Measurements from ENCODE around the gene GABRE. TPM values are rescaled to one million over a fixed set of nuclear protein-coding genes. Genes with fewer than 3 reads are reported as not detected.

Gene GABRE, protein sequence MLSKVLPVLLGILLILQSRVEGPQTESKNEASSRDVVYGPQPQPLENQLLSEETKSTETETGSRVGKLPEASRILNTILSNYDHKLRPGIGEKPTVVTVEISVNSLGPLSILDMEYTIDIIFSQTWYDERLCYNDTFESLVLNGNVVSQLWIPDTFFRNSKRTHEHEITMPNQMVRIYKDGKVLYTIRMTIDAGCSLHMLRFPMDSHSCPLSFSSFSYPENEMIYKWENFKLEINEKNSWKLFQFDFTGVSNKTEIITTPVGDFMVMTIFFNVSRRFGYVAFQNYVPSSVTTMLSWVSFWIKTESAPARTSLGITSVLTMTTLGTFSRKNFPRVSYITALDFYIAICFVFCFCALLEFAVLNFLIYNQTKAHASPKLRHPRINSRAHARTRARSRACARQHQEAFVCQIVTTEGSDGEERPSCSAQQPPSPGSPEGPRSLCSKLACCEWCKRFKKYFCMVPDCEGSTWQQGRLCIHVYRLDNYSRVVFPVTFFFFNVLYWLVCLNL
- 5.2 and 28.0 TPM in 2 replicates for total RNA-seq

GRCh38 chrX:151974336-151975227 is at the start of gene GABRE:
Gene GABRE, minus strand, starts transcription at chrX:151974676. Its CDS starts 51 bp downstream, at chrX:151974625.

GRCh38 chrX:151912780-151913179 is 61.7 kb downstream of the GABRE start, which contains the start of gene MAGEA4:
Gene MAGEA4, plus strand, starts transcription at chrX:151912889. Its CDS starts 10,776 bp downstream, at chrX:151923665.

Other genes with a start within 250 kb of the GABRE start
- gene CNGA2, start 239.9 kb downstream of the GABRE start, total RNA-seq = not detected in 2 replicates
- gene MAGEA4, start 61.8 kb downstream of the GABRE start, total RNA-seq = not detected in 2 replicates
- not detected in 2 replicates for gene MAGEA10, start 163.9 kb upstream of the GABRE start, total RNA-seq

All from cardiac atrium fibroblast (primary cell).